K562 (cell line): ENCODE measurements around the gene CD300H.

Source experiments
- CEBPB ChIP-seq: fragments of 450-650 bp; IDR thresholded peaks from 2 replicates; pipeline ENCODE4 v1.6.1; 2016; ENCODE audit warnings: missing genetic modification characterization, missing compliant biosample characterization
- CREM ChIP-seq: IDR thresholded peaks from 2 replicates; pipeline ENCODE4 v1.6.1; 2014; ENCODE audit warnings: antibody characterized with exemption, low read depth
- EP300 ChIP-seq: IDR thresholded peaks from 2 replicates; pipeline ENCODE4 v1.6.1; 2012; ENCODE audit warnings: low read length, improper control_type of control experiment
- NR2C1 ChIP-seq, 2 experiments: fragments of 450-650 bp; IDR thresholded peaks; 2 replicates each; pipeline ENCODE4 v1.6.1; 2017; ENCODE audit warnings: mild to moderate bottlenecking in 2 of 2, antibody characterized with exemption in 1 of 2, inconsistent platforms in 1 of 2, missing compliant biosample characterization in 1 of 2, missing genetic modification characterization in 1 of 2
- NR2C2 ChIP-seq, 2 experiments: fragments of 200-800 bp in 1 of 2; sonication (Bioruptor generic) in 1 of 2; sonication (generic) in 1 of 2; formaldehyde crosslinking in 1 of 2; IDR thresholded peaks; 2 replicates each; pipeline versions ENCODE4 v1.6.1 to v1.8.0; 2016 to 2022; ENCODE audit warnings: mild to moderate bottlenecking in 1 of 2, missing compliant biosample characterization in 1 of 2, missing genetic modification characterization in 1 of 2, missing genetic modification reagents in 1 of 2
- POLR2A ChIP-seq: fragments of 450-650 bp; conservative IDR thresholded peaks from 2 replicates; pipeline ENCODE4 v1.6.1; 2016
- RAD21 ChIP-seq, 2 experiments: fragments of 250-450 bp in 1 of 2; fragments of 450-650 bp in 1 of 2; sonication (Bioruptor Pico) in 1 of 2; formaldehyde crosslinking in 1 of 2; IDR thresholded peaks in 1 of 2; conservative IDR thresholded peaks in 1 of 2; 2 replicates each; pipeline versions ENCODE4 v1.4.0 to v1.8.0; 2020 to 2022; ENCODE audit warnings: mild to moderate bottlenecking in 2 of 2, moderate library complexity in 1 of 2
- TCF7 ChIP-seq: sonication (generic); IDR thresholded peaks from 2 replicates; pipeline ENCODE4 v1.6.1; 2016; ENCODE audit warnings: antibody characterized with exemption, borderline replicate concordance
- ZZZ3 ChIP-seq: fragments of 450-650 bp; IDR thresholded peaks from 2 replicates; pipeline ENCODE4 v1.6.1; 2016; ENCODE audit warnings: antibody characterized with exemption, mild to moderate bottlenecking, moderate library complexity
- TF ChIP-seq, protein P1 (sequence below): sonication (generic); formaldehyde crosslinking; IDR thresholded peaks from 2 replicates; pipeline ENCODE4 v1.8.0; 2022; ENCODE audit warnings: mild to moderate bottlenecking, missing genetic modification reagents
- TF ChIP-seq, protein P2 (sequence below): IDR thresholded peaks from 2 replicates; pipeline ENCODE4 v1.6.1; 2011; ENCODE audit not compliant: insufficient read length; ENCODE audit errors: extremely low read depth
- TF ChIP-seq, protein P3 (sequence below), 3 experiments: IDR thresholded peaks in 2 of 3; conservative IDR thresholded peaks in 1 of 3; 2 replicates each; pipeline ENCODE4 v1.5.1; 2011 to 2012; ENCODE audit warnings: low read length in 3 of 3, mild to moderate bottlenecking in 3 of 3, control low read depth in 2 of 3, improper control_type of control experiment in 1 of 3, inconsistent platforms in 1 of 3, low read depth in 1 of 3, mixed read lengths in 1 of 3, moderate library complexity in 1 of 3; ENCODE audit not compliant: insufficient read depth in 2 of 3
- TF ChIP-seq, protein P4 (sequence below): sonication (generic); formaldehyde crosslinking; IDR thresholded peaks from 2 replicates; pipeline ENCODE4 v1.8.0; 2023; ENCODE audit warnings: mild to moderate bottlenecking, missing genetic modification reagents

DNA sequence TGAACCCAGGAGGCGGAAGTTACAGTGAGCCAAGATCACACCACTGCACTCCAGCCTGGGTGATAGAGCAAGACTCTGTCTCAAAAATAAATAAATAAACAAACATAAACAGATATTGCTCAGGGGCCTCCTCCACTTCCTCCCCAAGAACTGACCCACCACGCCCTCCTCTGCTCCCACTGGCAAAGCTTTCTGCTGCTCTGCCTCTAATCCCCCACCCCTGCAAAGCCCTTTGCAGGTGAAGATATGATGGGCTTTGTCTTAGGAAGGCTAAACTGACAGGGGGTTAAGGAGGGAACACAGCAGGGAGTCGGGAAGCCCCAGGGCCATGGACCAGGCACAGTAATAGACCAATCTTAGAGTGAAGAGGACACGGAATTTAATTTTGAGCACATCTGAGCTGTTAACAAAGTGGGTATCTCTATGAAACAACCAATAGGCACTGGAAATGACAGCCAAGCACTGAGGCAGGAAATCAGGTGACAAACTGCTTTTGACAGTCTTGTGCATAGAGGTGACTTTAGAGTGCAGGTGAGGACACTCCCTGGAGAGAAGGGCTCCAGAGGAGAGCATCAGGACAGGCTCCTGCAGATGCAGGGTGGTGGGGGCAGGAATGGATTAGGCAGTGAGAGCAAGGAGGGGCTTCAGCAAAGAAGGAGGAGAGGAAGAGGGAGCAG is 31.2 kb upstream of the CD300H start:
- no peak for TF ChIP-seq TCF7
- no peak for TF ChIP-seq EP300
- TF ChIP-seq, protein P1, sequence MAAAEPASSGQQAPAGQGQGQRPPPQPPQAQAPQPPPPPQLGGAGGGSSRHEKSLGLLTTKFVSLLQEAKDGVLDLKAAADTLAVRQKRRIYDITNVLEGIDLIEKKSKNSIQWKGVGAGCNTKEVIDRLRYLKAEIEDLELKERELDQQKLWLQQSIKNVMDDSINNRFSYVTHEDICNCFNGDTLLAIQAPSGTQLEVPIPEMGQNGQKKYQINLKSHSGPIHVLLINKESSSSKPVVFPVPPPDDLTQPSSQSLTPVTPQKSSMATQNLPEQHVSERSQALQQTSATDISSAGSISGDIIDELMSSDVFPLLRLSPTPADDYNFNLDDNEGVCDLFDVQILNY (CRISPR knock-in tag): no peak
- no peak for TF ChIP-seq RAD21 (CRISPR knock-in tag; conservative IDR thresholded peaks at IDR 0.05 in 1 of 2, IDR thresholded peaks at IDR 0.05 in 1 of 2)
- TF ChIP-seq NR2C1 (IDR thresholded peaks at IDR 0.05): no peak
- TF ChIP-seq NR2C1 (tag; IDR thresholded peaks at IDR 0.05): no peak
- TF ChIP-seq, protein P2, sequence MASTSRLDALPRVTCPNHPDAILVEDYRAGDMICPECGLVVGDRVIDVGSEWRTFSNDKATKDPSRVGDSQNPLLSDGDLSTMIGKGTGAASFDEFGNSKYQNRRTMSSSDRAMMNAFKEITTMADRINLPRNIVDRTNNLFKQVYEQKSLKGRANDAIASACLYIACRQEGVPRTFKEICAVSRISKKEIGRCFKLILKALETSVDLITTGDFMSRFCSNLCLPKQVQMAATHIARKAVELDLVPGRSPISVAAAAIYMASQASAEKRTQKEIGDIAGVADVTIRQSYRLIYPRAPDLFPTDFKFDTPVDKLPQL: no peak
- TF ChIP-seq NR2C2 (CRISPR knock-in tag; IDR thresholded peaks at IDR 0.05): no peak
- no peak for TF ChIP-seq NR2C2 (tag; IDR thresholded peaks at IDR 0.05)
- no peak for TF ChIP-seq CREM
- TF ChIP-seq, protein P3, sequence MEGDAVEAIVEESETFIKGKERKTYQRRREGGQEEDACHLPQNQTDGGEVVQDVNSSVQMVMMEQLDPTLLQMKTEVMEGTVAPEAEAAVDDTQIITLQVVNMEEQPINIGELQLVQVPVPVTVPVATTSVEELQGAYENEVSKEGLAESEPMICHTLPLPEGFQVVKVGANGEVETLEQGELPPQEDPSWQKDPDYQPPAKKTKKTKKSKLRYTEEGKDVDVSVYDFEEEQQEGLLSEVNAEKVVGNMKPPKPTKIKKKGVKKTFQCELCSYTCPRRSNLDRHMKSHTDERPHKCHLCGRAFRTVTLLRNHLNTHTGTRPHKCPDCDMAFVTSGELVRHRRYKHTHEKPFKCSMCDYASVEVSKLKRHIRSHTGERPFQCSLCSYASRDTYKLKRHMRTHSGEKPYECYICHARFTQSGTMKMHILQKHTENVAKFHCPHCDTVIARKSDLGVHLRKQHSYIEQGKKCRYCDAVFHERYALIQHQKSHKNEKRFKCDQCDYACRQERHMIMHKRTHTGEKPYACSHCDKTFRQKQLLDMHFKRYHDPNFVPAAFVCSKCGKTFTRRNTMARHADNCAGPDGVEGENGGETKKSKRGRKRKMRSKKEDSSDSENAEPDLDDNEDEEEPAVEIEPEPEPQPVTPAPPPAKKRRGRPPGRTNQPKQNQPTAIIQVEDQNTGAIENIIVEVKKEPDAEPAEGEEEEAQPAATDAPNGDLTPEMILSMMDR (IDR thresholded peaks at IDR 0.05 in 2 of 3, conservative IDR thresholded peaks at IDR 0.05 in 1 of 3; ENCODE audit: insufficient read depth in 2 of 3, low read depth in 1 of 3, low read length in 3 of 3): no peak
- TF ChIP-seq, protein P4, sequence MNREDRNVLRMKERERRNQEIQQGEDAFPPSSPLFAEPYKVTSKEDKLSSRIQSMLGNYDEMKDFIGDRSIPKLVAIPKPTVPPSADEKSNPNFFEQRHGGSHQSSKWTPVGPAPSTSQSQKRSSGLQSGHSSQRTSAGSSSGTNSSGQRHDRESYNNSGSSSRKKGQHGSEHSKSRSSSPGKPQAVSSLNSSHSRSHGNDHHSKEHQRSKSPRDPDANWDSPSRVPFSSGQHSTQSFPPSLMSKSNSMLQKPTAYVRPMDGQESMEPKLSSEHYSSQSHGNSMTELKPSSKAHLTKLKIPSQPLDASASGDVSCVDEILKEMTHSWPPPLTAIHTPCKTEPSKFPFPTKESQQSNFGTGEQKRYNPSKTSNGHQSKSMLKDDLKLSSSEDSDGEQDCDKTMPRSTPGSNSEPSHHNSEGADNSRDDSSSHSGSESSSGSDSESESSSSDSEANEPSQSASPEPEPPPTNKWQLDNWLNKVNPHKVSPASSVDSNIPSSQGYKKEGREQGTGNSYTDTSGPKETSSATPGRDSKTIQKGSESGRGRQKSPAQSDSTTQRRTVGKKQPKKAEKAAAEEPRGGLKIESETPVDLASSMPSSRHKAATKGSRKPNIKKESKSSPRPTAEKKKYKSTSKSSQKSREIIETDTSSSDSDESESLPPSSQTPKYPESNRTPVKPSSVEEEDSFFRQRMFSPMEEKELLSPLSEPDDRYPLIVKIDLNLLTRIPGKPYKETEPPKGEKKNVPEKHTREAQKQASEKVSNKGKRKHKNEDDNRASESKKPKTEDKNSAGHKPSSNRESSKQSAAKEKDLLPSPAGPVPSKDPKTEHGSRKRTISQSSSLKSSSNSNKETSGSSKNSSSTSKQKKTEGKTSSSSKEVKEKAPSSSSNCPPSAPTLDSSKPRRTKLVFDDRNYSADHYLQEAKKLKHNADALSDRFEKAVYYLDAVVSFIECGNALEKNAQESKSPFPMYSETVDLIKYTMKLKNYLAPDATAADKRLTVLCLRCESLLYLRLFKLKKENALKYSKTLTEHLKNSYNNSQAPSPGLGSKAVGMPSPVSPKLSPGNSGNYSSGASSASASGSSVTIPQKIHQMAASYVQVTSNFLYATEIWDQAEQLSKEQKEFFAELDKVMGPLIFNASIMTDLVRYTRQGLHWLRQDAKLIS (CRISPR knock-in tag): no peak
- TF ChIP-seq POLR2A: no peak
- no peak for TF ChIP-seq ZZZ3
- TF ChIP-seq CEBPB (tag): no peak
